NCI-H146 (cell line): ENCODE data around the gene GLOD4.
A peak's percentile ranks its signal among the peaks of the same experiment; 100 is the strongest.

Experiments used
- DNase-seq: peaks from one replicate; lab custom pipeline; 2025; lab: John Stamatoyannopoulos, UW

The GLOD4 gene

DNA sequence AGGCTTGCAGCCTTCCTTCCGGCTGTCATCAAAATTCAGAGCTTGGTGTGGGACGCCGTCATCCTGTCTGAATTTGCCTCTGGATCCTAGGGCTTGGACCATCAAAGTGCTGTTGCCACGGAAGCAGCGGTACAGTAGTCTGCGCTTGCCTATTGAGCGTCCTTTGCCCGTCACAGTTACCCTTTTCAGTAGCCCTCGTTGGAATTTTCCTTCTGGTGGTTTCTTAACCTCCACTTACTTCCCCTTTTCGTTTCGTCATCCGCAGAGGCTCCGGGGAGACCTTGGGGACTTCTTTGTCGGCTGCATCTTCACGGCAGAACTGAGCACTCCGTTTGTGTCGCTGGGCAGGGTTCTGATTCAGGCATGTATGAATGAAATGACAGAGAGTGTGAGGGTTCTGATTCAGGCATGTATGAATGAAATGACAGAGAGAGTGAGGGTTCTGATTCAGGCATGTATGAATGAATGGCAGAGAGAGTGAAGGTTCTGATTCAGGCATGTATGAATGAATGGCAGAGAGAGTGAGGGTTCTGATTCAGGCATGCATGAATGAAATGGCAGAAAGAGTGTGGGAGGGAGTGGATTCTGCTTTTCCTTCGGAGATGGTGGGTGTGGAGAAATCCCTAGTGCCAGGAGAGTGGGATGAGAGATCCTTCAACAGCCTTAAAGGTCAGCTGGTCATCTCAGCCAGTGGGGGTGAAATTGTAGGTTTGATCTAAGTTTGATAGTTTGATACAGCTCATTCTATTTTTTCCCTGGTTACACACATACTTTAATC, 41.7 kb downstream of the GLOD4 start:
- no peak for DNase-seq

DNA sequence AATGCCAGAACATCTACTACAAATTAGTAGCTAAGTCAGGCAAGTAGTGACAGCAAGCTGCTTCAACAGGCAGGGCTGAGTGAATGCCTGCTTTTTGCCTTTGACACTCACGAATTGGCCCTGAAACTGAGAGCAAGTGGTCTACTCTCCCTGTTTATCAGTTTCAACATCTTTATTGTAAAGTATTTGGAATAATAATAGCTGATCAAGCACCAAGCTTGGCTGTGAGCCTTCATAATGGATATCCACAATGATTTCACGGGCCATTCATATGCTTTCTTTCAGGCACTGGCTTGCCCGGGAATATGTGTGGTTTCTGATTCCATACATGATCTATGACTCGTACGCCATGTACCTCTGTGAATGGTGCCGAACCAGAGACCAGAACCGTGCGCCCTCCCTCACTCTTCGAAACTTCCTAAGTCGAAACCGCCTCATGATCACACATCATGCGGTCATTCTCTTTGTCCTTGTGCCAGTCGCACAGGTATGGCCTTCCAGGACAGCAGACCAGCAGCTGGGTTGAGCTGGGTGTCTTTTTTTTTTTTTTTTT, 44.4 kb downstream of the GLOD4 start:
- no peak for DNase-seq

GRCh38 chr17:733743-734142, 48.3 kb downstream of the GLOD4 start:
- no peak for DNase-seq

DNA sequence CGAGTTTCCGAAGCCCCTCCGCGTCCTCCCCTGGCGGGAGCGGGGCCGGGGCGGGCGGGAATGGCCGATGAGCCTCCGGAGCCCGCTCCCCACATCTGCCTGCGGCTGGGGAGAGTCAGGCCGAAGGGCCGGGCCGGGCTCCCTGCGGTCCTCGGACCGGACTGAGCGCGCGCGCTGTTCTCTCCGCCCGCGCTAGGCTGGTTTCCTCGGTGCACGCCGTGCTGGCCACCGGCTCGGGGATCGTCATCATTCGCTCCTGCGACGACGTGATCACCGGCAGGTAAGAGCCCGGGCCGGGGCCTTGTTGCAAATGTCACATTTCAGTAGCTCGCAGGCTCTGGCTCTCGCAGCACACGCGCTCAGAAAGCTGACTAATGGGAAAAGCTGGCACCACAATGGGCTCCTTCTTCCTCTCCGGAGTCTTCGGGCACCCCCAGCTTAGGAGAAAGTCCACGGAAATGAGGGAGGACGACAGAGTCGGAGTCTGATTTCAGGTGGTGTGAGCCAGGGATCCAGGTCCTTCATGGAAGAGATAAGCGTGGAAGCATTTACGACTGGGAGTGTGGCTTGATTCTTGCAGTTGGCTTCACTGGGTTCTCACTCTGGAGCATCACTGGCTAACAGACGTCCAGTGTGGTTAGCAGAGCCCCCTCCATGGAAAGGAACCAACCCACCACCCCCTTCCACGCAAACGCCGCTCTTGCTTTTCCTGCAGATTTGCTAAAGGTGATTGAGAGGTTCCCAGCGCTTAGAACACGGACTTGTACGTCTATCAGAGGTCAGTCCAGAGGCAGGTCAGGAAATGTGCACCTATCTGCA, 49.0 kb downstream of the GLOD4 start:
- DNase-seq = peak; percentile 56

DNA sequence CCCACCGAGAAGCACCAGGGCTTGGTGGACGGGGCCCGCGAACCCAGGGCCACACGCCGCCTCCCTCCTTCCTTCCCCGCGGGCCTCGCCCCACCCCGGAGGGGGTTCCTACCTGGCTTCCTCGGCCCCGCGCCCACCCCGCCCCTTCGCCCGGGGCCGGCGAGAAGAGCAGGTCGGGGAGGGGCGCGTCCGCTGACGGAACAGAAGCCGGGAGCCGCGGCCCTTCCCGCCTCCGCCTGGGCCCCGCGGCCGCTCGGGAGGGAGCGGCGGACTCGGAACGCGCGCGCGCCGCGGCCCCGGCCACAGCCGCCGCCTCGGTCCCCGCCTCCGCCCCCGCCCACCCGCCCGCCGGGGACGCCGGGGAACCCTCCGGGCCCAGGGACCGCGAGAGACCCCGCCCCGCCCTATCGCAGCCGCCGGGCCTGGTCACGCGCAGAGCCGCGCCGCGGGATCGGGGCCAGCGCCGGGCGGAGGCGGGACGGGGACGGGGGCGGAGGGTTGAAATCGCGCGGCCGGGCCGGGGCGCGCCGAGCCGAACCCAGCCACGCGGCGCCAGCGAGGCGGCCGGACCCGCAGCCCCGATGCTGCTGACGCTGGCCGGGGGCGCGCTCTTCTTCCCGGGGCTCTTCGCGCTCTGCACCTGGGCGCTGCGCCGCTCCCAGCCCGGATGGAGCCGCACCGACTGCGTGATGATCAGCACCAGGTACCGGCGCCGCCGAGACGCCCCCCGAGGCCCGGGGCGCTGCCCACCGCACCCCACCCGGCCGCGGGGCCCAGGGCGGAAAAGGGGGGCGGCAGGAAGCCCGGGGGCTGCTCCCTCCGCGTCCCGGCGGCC, 49.8 kb downstream of the GLOD4 start, which contains the start of gene TLCD3A:
Gene TLCD3A (plus strand): TSS at position 530 of the 835 bp plus-strand sequence. CDS start 52 bp downstream, at position 582.
- DNase-seq = peak; percentile 86

GRCh38 chr17:731644-732066, 50.4 kb downstream of the GLOD4 start:
- no peak for DNase-seq

DNA sequence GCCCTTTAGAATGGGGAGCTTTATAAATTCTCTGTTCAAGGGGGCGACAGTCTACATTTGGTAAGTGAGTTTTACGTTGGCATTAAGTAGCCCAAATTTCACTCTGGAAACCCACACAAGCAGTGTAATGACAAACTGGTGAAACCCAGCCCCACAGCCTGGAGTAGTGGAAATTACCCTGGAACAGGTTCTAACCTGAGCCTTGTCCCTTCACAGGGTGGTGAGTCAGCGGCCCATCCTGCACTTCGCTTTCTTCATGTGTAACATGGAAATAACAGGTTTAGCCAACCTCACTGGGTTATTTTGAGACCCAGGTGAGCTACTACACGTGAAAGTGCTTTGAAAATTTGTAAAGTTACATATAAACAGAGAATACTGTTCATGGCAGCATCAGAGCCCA, 53.2 kb downstream of the GLOD4 start:
- no peak for DNase-seq

- DNase-seq = peak; percentile 37
These were observed 55.7 kb downstream of the GLOD4 start for GRCh38 chr17:726271-726919.

DNA sequence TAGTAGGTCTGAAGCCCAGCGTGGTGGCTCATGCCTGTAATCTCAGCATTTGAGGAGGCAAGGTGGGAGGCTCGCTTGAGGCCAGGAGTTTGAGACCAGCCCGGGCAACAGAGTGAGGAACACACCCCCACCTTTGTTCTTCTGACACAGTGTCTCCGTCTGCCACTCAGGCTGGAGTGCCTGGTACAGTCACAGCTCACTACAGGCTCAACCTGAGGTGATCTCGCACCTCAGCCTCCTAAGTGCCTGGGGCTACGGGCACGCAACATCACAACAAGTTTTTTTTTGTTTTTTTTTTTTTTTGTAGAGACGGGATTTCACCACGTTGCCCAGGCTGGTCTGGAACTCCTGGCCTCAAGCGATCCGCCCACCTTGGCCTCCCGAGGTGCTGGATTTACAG, 56.3 kb downstream of the GLOD4 start:
- DNase-seq = no peak

- no peak for DNase-seq
These were observed 57.0 kb downstream of the GLOD4 start for GRCh38 chr17:725084-725483.

DNA sequence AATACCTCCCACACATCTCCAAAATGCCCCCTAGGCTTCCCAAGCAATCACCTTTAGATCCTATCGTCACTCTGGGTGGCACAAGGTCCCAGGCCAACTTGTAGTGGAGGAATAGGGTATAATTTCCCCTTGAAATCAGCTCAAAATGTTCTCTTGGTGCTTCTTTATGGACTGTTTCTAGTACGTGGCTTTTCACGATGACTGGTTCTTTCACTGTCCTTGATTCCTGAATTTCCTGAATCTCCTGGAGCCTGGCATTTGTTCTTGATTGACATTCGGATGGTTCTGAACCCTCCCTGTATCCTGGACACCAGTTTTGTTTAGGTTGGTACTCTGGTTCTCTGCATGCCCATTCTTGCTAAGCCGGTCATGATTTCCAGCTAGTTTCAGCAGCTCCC, 60.5 kb downstream of the GLOD4 start:
- DNase-seq = no peak

DNA sequence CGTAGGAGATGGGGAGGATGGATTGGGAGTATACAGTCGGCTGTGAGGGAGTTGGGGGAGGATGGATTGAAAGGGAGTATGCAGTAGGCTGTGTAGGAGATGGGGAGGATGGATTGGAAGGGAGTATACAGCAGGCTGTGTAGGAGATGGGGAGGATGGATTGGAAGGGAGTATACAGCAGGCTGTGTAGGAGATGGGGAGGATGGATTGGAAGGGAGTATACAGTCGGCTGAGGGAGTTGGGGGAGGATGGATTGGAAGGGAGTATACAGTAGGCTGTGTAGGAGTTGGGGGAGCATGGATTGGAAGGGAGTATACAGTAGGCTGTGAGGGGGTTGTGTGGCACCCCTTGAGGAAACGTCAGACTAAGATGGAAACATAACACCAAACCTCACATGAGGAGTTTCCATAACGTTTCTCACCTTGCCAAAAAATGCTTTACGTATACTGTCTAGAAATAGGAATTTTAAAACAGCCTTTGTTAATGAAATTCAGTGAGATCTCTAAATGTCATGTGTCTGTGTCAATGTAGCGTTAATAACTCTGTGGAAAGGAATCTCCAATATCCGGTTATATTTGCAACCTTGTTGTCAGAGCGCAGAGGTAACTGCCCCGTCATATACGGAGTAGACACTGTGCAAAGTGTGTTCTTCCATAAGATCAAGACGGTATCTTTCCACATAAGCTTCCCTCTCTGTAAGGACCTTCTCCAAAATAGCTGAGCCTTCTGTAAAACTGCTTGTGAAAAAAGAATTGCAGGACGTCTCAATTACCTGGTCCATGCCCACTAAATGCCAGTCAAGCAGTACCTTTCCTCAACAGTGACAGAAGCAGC, 61.2 kb downstream of the GLOD4 start:
- no peak for DNase-seq

GRCh38 chr17:718075-718474, 64.0 kb downstream of the GLOD4 start:
- DNase-seq = peak; percentile 34
